Measurements from ENCODE around the gene SFT2D1.

- no peak for TF ChIP-seq POLR2A (IDR thresholded peaks at IDR 0.05)
- no peak for TF ChIP-seq CTCF (IDR thresholded peaks at IDR 0.05)
These were observed 63.6 kb downstream of the SFT2D1 start for GRCh38 chr6:166278579-166279392.
